GM12874 (cell line): ENCODE results near the gene HOXD3.

Experiments
- TF ChIP-seq, protein P1 (sequence below): IDR thresholded peaks from 2 replicates; pipeline ENCODE4 v1.5.1; 2011; ENCODE audit warnings: low read depth, mild to moderate bottlenecking, control low read depth, low read length, moderate library complexity; ENCODE audit not compliant: insufficient read depth

Gene HOXD3

DNA sequence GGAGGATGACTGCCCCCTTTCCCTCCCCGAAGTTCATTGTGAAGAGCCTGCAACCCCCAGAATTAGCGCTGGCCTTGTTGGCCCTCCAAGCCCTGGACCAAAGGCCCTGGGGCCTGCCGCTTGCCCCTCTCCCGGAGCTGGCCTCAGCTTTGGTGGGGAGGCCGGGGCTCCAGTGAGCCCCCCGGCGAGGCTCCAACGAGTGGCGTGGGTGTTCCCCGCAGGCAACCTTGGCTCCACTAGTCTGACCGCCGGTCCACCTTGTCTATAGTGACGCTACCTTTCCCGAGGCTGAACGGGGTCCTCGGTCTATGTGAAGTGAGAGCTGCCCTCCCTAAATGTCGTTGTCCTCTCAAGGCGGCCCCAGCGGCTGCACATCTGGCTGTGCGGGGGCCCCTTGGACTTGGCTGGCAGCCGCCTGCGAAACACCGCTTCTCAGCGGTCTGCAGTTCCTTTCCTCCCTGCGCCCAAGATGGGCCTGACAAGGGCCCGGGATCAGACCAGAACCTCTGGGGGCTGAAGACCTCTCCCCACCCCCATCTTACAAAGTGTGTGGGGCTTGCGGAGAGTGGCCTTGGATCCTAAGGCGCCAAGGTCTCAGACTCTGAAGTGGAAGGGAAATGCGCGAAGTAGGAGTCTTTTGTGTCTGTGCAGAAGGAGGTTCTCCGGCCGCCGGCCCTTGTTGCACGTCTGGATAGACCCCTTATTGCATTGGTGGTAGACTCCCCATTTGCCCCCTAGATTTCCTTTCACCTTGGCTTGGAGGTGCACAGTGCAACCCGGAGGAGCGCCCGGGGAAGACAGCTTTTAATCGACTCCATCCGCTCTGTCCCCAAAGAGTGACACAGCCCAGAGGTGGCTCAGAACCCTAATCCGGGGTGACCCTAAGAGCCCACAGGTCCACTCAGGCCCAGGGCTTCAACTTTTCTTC is 44.5 kb upstream of the HOXD3 start:
- TF ChIP-seq, protein P1, sequence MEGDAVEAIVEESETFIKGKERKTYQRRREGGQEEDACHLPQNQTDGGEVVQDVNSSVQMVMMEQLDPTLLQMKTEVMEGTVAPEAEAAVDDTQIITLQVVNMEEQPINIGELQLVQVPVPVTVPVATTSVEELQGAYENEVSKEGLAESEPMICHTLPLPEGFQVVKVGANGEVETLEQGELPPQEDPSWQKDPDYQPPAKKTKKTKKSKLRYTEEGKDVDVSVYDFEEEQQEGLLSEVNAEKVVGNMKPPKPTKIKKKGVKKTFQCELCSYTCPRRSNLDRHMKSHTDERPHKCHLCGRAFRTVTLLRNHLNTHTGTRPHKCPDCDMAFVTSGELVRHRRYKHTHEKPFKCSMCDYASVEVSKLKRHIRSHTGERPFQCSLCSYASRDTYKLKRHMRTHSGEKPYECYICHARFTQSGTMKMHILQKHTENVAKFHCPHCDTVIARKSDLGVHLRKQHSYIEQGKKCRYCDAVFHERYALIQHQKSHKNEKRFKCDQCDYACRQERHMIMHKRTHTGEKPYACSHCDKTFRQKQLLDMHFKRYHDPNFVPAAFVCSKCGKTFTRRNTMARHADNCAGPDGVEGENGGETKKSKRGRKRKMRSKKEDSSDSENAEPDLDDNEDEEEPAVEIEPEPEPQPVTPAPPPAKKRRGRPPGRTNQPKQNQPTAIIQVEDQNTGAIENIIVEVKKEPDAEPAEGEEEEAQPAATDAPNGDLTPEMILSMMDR = no peak

DNA sequence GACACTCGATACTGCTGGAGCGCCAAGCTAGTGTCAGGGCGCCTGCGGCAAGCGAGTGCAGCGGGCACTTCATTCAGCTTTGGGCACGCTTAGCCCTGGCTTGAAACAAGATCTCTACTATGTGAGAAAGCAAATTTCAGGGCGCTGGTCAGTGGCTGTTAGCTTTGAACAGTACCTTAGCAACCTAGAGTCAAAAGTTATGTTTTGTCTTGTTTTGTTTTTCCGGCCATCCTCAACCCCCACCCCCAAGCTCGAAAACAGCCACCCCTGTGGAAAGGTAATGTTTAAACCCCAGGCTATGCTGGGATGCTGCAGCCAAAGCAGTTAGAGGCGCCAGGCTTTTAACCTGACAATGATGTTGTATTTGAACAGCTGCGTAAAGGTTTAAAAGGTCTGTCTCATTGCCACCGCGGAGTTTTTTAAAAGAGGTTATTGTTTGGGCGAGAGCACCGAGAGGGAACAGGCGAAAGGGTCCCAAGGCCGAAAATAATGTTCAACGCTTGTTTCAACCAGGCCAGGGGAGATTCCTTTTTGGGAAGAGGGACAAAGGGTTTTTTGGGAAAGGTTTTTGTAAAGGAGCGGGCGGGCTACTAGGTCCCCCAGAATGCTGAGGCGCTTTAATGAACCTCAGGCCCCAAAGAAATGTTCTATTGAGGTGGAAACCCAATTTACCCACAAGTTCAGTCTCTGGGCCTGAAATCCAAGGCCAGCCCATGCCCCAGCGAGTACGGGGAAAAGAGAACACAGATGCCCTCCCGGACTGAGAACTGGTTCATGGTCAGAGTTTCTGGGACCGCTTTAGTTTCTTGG is 42.8 kb upstream of the HOXD3 start:
- TF ChIP-seq, protein P1 = no peak

DNA sequence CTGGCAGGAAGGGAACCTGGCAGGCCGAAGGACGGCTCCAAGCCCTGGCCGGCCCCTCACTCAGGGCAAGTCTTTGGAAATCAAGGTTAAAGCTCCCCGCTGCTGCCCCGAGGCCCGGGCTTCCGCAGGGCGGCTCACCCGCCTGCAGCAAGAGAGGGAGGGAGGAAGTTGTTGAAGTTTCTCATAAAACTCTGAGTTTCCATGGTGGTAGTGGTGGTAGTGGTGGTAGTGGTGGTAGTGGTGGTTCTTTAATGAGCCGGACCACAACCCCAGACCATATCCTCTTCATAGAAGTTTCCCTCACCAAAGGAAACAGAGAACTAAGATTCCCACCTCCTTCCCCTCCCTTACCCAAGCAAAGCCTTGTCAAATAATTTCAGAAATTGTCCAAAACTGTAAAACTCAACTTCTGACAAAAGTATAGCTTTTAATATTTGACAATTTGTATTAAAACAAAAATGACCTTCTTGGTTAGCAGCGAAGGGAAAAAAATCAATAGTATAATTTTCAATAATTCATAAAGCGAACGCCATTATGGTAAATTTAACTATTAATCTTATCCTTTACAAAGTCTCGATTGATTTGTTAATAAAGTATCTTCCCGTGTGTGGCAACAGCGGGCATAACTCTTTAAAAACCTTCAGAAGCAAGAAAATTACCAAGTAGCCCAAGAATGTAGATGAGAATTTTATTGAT is 42.0 kb upstream of the HOXD3 start:
- TF ChIP-seq, protein P1 = no peak

DNA sequence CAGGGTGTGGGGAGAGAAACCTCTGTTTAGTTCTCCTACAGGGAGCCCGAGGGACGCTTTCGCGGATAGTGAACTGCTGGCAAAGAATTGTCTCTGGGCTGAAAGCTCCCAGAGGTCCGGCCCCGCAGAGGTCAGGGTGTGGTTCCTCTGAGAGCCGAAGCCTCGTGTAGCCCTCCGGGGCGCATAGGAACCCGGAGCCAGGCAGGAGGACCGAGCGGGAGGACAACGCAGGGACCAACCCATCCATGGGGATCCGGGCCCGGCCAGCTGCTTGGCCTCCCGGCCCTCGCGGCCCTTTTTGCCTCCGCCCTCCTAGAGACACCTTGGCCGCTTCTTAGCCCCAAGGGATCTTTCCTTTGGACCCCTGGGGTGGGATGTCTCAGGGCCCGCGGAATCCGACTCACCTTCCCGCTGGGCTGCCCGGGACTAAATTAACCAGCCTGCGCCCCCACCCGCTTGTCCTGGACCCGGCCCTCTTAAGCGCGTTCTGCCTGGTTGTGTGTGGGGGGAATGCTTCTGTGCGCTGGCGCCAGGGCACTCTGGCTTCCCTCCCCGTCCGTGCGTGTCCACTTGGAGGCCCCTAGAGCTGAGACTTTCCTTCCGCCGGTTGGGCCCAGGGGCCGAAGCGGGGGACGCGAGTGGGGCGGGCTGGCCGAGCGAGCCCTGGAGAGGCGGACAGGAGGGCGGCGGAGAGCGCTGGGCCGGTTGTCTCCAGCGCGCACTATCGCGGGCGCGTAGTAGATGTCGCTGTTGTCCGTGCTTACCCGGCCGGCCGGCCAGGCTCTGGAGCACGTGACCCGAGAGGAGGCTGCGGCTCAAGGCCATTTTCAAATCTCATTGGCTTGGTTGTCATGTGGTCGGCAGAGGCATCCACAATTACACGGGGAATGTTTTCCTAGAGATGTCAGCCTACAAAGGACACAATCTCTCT is 41.0 kb upstream of the HOXD3 start, which contains the start of gene HOXD10:
TSS of gene HOXD10 (plus strand) at position 896 of the 931 bp plus-strand sequence. CDS start 56 bp downstream, outside the sequence.
- TF ChIP-seq, protein P1 = no peak

DNA sequence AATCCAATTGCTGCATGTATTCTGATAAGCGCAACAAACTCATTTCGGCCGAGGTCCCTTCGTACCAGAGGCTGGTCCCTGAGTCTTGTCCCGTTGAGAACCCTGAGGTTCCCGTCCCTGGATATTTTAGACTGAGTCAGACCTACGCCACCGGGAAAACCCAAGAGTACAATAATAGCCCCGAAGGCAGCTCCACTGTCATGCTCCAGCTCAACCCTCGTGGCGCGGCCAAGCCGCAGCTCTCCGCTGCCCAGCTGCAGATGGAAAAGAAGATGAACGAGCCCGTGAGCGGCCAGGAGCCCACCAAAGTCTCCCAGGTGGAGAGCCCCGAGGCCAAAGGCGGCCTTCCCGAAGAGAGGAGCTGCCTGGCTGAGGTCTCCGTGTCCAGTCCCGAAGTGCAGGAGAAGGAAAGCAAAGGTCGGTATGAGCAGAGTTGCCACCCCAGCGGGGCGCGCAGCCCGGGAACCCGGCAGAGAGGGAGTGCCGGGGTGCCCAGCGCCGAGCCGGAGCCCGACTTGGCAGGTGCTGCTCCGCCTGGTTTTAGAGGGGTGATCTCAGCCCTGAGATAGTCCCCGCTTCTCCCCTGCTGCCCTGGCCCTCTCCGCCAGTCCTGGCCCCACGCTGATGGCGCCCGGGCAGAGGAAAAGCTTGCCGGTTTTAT is 39.8 kb upstream of the HOXD3 start:
- TF ChIP-seq, protein P1 = no peak

DNA sequence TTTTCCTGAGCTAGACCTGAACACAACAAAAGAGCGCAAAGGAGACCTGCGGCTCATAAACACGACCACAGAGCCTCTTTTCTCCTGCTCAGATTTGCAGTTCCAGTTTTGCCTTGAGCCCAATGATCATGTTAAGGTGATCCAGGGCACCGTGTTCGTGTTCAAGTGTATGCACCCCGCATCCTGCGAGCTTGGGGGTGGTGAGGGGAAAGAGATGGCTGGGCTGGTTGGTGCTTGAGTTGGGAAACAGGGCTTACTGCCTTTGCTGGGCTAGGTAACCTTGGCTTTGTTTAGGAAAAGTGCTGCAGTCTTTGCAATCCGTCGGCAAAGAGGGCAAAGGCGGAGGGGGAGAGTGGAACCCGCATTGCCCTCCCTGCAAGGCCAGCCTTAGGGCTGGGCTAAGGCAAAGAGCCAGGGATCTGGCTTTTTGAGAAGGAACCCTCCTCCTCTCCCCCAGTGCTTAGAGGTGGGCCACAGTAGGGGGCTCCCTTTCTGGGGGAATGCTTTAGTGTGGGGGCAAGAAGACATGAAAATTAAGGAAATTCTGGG is 39.2 kb upstream of the HOXD3 start:
- TF ChIP-seq, protein P1 = no peak
